HG02759 (cell line): ENCODE data around the gene PRKCA.

Source experiments
- ATAC-seq: cut with Tn5 transposase; IDR thresholded peaks from one replicate; pipeline ENCODE4 v1.9.1; 2021; ENCODE audit warnings: mild to moderate bottlenecking, moderate library complexity; ENCODE audit not compliant: unreplicated experiment

PRKCA gene

GRCh38 chr17:66557200-66557599 is 254.8 kb downstream of the PRKCA start:
- ATAC-seq = no peak

- ATAC-seq = no peak
Observed at GRCh38 chr17:66557886-66558285, 255.5 kb downstream of the PRKCA start.

- no peak for ATAC-seq
Observed at GRCh38 chr17:66560691-66561090, 258.3 kb downstream of the PRKCA start.

- ATAC-seq = no peak
Observed at GRCh38 chr17:66562119-66562518, 259.7 kb downstream of the PRKCA start.

- ATAC-seq = no peak
Observed at GRCh38 chr17:66564992-66565465, 262.6 kb downstream of the PRKCA start.

- ATAC-seq = peak; percentile 69
Observed at GRCh38 chr17:66567234-66568170, 265.1 kb downstream of the PRKCA start.

- no peak for ATAC-seq
Observed at GRCh38 chr17:66569572-66569971, 267.2 kb downstream of the PRKCA start.

GRCh38 chr17:66570447-66571195 is 268.2 kb downstream of the PRKCA start:
- ATAC-seq = no peak

GRCh38 chr17:66571745-66572144 is 269.3 kb downstream of the PRKCA start:
- no peak for ATAC-seq

- no peak for ATAC-seq
Observed at GRCh38 chr17:66573078-66573477, 270.7 kb downstream of the PRKCA start.

GRCh38 chr17:66574123-66574522 is 271.7 kb downstream of the PRKCA start:
- ATAC-seq = no peak

- ATAC-seq = no peak
Observed at GRCh38 chr17:66576473-66576872, 274.1 kb downstream of the PRKCA start.

GRCh38 chr17:66577041-66577440 is 274.6 kb downstream of the PRKCA start:
- ATAC-seq = no peak

GRCh38 chr17:66578781-66579489 is 276.5 kb downstream of the PRKCA start:
- no peak for ATAC-seq

- ATAC-seq = no peak
Observed at GRCh38 chr17:66579556-66579955, 277.1 kb downstream of the PRKCA start.

- no peak for ATAC-seq
Observed at GRCh38 chr17:66580184-66580955, 278.0 kb downstream of the PRKCA start.

GRCh38 chr17:66580956-66581391 is 278.6 kb downstream of the PRKCA start:
- ATAC-seq = no peak

GRCh38 chr17:66582373-66583111 is 280.1 kb downstream of the PRKCA start:
- no peak for ATAC-seq

- no peak for ATAC-seq
Observed at GRCh38 chr17:66583112-66583748, 280.8 kb downstream of the PRKCA start.
